Neural cell (in vitro differentiated cells): ENCODE data around the gene TRABD2A. TPM values are rescaled to one million over a fixed set of nuclear protein-coding genes. Genes with fewer than 3 reads are reported as not detected.

Experiments used
- H2AFZ ChIP-seq: fragments of 200-600, 300-800 bp; sonication (generic), shearing (Covaris generic); 2 replicates; pipeline ENCODE4 v1.6.0; 2014; ENCODE audit warnings: low read depth, mild to moderate bottlenecking, antibody characterized with exemption, low read length, moderate library complexity
- H3F3A ChIP-seq: fragments of 200-600 bp; shearing (Covaris generic); 2 replicates; pipeline ENCODE4 v1.6.1; 2016; ENCODE audit warnings: mild to moderate bottlenecking, moderate library complexity, mixed read lengths, antibody characterized with exemption, low read length; ENCODE audit not compliant: insufficient read depth, poor library complexity, severe bottlenecking
- H3K27ac ChIP-seq: fragments of 200-600, 300-800 bp; sonication (generic), shearing (Covaris generic); 2 replicates; pipeline ENCODE4 v1.5.1; 2014; ENCODE audit warnings: mild to moderate bottlenecking, low read length, moderate library complexity
- H3K27me3 ChIP-seq: fragments of 300-800, 200-600 bp; sonication (generic), shearing (Covaris generic); 2 replicates; pipeline ENCODE4 v1.6.0; 2014; ENCODE audit warnings: mild to moderate bottlenecking, low read depth, low read length, moderate library complexity; ENCODE audit not compliant: insufficient read depth
- H3K36me3 ChIP-seq: fragments of 300-800, 200-600 bp; sonication (generic), shearing (Covaris generic); 2 replicates; pipeline ENCODE4 v1.5.1; 2014; ENCODE audit warnings: mild to moderate bottlenecking, antibody characterized with exemption, low read length, moderate library complexity; ENCODE audit not compliant: insufficient read depth
- H3K4me2 ChIP-seq: fragments of 300-800, 200-600 bp; sonication (generic), shearing (Covaris generic); 2 replicates; pipeline ENCODE4 v1.6.0; 2014; ENCODE audit warnings: mild to moderate bottlenecking, low read length
- H3K4me3 ChIP-seq: fragments of 300-800, 200-600 bp; sonication (generic), shearing (Covaris generic); 2 replicates; pipeline ENCODE4 v1.5.1; 2014; ENCODE audit warnings: mild to moderate bottlenecking, low read length, moderate library complexity
- H3K79me2 ChIP-seq: fragments of 200-600 bp; shearing (Covaris generic); replicated peaks from 2 replicates; pipeline ENCODE4 v1.6.0; 2014; ENCODE audit warnings: mild to moderate bottlenecking, low read length, moderate library complexity; ENCODE audit not compliant: insufficient read depth
- H3K9ac ChIP-seq: fragments of 300-800, 200-600 bp; sonication (generic), shearing (Covaris generic); 2 replicates; pipeline ENCODE4 v1.6.1; 2016; ENCODE audit warnings: mild to moderate bottlenecking, low read length, mixed read lengths
- H3K9me2 ChIP-seq: fragments of 200-600 bp; shearing (Covaris generic); 2 replicates; pipeline ENCODE4 v1.6.1; 2016; ENCODE audit warnings: mild to moderate bottlenecking, low read length, mixed read lengths; ENCODE audit not compliant: insufficient read depth
- H3K9me3 ChIP-seq: fragments of 200-600, 300-800 bp; sonication (generic), shearing (Covaris generic); 2 replicates; pipeline ENCODE4 v1.6.1; 2016; ENCODE audit warnings: mild to moderate bottlenecking, mixed run types, low read length, moderate library complexity, mixed read lengths
- H4K20me1 ChIP-seq: fragments of 200-600 bp; shearing (Covaris generic); 2 replicates; pipeline ENCODE4 v1.6.1; 2016; ENCODE audit warnings: mild to moderate bottlenecking, mixed run types; ENCODE audit not compliant: insufficient read depth
- CTCF ChIP-seq: fragments of 450-650 bp; IDR thresholded peaks from 2 replicates; pipeline ENCODE4 v1.5.1; 2014; ENCODE audit warnings: antibody characterized with exemption, mild to moderate bottlenecking, moderate library complexity; ENCODE audit not compliant: poor library complexity, severe bottlenecking
- EP300 ChIP-seq: fragments of 450-650 bp; conservative IDR thresholded peaks from 2 replicates; pipeline ENCODE4 v1.6.1; 2014; ENCODE audit warnings: antibody characterized with exemption, mild to moderate bottlenecking, moderate library complexity; ENCODE audit not compliant: poor library complexity, severe bottlenecking
- EZH2 ChIP-seq: fragments of 200-600, 300-800 bp; shearing (Covaris generic), sonication (generic); IDR thresholded peaks from 2 replicates; pipeline ENCODE4 v1.6.1; 2014; ENCODE audit warnings: antibody characterized with exemption, low read length, borderline replicate concordance, mild to moderate bottlenecking; ENCODE audit not compliant: insufficient read depth, poor library complexity, severe bottlenecking
- MXI1 ChIP-seq: fragments of 450-650 bp; conservative IDR thresholded peaks from 2 replicates; pipeline ENCODE4 v1.6.1; 2014; ENCODE audit warnings: antibody characterized with exemption, mild to moderate bottlenecking; ENCODE audit not compliant: poor library complexity, severe bottlenecking
- POLR2AphosphoS5 ChIP-seq: IDR thresholded peaks from 2 replicates; pipeline ENCODE4 v1.6.1; 2012
- RAD21 ChIP-seq: fragments of 450-650 bp; conservative IDR thresholded peaks from 2 replicates; pipeline ENCODE4 v1.6.1; 2014; ENCODE audit warnings: antibody characterized with exemption, mild to moderate bottlenecking, moderate library complexity
- REST ChIP-seq: IDR thresholded peaks from 2 replicates; pipeline ENCODE4 v1.6.1; 2012; ENCODE audit warnings: borderline replicate concordance
- SMC3 ChIP-seq: fragments of 450-650 bp; conservative IDR thresholded peaks from 2 replicates; pipeline ENCODE4 v1.6.1; 2014; ENCODE audit warnings: antibody characterized with exemption, mild to moderate bottlenecking, moderate library complexity; ENCODE audit not compliant: poor library complexity
- TAF1 ChIP-seq: IDR thresholded peaks from 2 replicates; pipeline ENCODE4 v1.6.1; 2012; ENCODE audit warnings: low read depth
- polyA plus RNA-seq: library from polyadenylated mRNA; depleted of rRNA; stranded (reverse); fragments of >200 nt; gene quantifications from 2 replicates; pipeline ENCODE4 v1.2.3, GENCODE V29; 2014

The TRABD2A gene
- polyA plus RNA-seq, 1 donor from 2014 or later: 0.17 TPM

GRCh38 chr2:84875213-84875560 is 5.7 kb downstream of the TRABD2A start:
- TF ChIP-seq EZH2 (no peak), TAF1 (no peak), CTCF (no peak), EP300 (no peak), POLR2AphosphoS5 (no peak), REST (no peak), RAD21 (no peak)
- Histone ChIP-seq H3K27ac (no peak overlapping the region), H3K4me3 (no peak overlapping the region)

GRCh38 chr2:84874381-84875212 is 6.3 kb downstream of the TRABD2A start:
- TF ChIP-seq SMC3 (no peak), TAF1 (no peak), CTCF (no peak), EZH2 (no peak), RAD21 (no peak), MXI1 (no peak), REST (no peak), POLR2AphosphoS5 (no peak), EP300 (no peak)
- H3K36me3 ChIP-seq: no peaks in the 10 kb centered on the region

More at GRCh38 chr2:84875213-84875560, 5.7 kb downstream of the TRABD2A start:
- H3K9ac ChIP-seq: no peak overlapping the region
- no peaks in the 10 kb centered on the region for H4K20me1 ChIP-seq
- no peak overlapping the region for H3K4me2 ChIP-seq
- H2AFZ ChIP-seq: no peak overlapping the region
- no peaks in the 10 kb centered on the region for H3F3A ChIP-seq
- no peaks in the 10 kb centered on the region for H3K36me3 ChIP-seq
- no peaks in the 10 kb centered on the region for H3K9me3 ChIP-seq
- no peaks in the 10 kb centered on the region for H3K79me2 ChIP-seq
- no peaks in the 10 kb centered on the region for H3K9me2 ChIP-seq
- peaks cover 26% of the 10 kb centered on the region for H3K27me3 ChIP-seq

More at GRCh38 chr2:84874381-84875212, 6.3 kb downstream of the TRABD2A start:
- Histone ChIP-seq H3K27me3 (peaks cover 20% of the 10 kb centered on the region), H3F3A (no peaks in the 10 kb centered on the region), H4K20me1 (no peaks in the 10 kb centered on the region), H3K9me2 (no peaks in the 10 kb centered on the region), H3K9me3 (no peaks in the 10 kb centered on the region), H3K27ac (no peak overlapping the region), H3K4me3 (no peak overlapping the region), H2AFZ (no peak overlapping the region), H3K4me2 (no peak overlapping the region), H3K9ac (no peak overlapping the region), H3K79me2 (no peaks in the 10 kb centered on the region)
